DMS53 treated with DMSO at 0.1 percent for 48 hours (cell line): ENCODE results near the gene HABP4.

Experiments used
- DNase-seq: peaks from one replicate; lab custom pipeline; 2025; ENCODE audit not compliant: unreplicated experiment; lab: John Stamatoyannopoulos, UW

HABP4 gene

GRCh38 chr9:96449845-96450612, at the start of gene HABP4:
TSS of gene HABP4 (plus strand) at chr9:96450169. CDS start at chr9:96450280, 111 bp downstream.
- DNase-seq = peak; percentile 80

DNA sequence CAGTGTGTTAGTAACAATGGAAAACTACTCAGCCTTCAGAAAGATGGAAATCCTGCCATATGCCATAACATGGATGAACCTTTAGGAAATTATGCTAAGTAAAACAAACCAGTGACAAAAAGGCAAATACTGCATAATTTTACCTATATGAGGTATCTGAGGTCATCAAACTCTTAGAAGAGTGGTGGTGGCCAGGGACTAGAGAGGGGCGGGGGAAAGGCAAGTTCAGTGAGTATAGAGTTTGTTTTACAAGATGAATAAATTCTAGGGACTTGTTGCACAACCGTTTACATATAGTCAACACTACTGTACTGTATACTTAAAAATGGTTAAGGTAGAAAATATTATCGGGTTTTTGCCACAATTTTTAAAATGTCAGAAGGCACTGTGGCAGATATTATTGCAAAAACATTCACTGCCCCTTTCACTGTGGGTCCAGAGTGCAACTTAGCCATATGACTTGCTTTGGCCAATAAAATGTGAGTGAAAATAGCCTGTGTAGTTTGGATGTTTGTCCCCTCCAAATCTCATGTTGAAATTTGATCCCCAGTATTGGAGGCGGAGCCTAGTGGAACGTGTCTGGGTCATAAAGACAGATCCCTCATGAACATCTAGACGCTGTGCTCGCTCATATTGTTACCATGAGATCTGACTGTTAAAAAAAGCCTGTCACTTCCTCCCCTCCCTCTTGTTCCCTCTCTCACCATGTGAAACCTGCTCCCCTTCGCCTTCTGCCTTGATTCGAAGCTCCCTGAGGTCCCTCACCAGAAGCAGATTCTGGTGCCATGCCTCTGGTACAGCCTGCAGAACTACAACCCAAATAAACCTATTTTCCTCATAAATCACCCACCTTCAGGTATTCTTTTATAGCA, 41.3 kb upstream of the HABP4 start:
- no peak for DNase-seq

GRCh38 chr9:96411129-96411838, 38.7 kb upstream of the HABP4 start:
- no peak for DNase-seq

- DNase-seq = no peak
Observed at GRCh38 chr9:96412174-96412913, 37.6 kb upstream of the HABP4 start.

DNA sequence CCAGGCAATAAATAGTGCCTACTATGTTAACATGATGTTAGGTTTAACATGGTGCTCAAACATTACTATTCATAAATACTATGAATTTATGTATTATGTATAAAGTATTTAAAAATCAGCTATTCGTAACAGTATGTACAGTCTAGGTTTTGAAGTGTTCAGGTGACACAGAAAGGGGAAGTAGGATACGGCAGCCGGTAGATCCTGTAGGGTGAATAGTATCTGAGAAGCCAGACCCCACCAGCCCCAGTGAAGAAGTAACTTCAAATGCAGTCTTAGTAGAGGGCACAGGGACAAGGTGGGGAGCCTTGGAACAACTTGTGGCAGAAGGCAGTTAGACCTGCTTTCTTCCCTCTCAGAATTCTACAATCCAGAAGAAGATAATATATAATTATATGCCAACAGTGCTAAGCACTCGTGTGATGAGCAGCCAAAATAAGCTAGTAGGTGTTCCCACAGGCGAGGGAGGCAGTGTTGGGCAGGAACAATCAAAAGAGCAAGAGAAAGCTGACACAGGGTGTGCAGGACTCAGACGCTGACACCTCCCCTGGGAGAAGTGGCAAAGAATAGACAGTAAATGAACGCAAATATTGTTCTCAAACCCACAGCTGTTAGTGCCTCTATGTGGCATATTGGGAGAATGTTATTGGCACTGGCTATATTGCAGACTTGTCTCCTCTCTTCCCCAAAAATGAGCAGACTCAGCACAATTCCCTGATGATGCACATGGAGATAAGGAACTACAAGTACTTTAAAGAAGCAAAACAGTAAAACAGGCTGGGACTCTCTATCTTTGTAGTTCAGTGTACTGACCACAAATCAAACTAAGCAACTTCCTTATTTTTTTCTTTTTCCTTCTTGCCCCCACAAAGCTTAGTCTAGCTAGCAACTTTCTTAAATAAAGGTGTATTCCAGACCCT, 36.4 kb upstream of the HABP4 start:
- DNase-seq = no peak

DNA sequence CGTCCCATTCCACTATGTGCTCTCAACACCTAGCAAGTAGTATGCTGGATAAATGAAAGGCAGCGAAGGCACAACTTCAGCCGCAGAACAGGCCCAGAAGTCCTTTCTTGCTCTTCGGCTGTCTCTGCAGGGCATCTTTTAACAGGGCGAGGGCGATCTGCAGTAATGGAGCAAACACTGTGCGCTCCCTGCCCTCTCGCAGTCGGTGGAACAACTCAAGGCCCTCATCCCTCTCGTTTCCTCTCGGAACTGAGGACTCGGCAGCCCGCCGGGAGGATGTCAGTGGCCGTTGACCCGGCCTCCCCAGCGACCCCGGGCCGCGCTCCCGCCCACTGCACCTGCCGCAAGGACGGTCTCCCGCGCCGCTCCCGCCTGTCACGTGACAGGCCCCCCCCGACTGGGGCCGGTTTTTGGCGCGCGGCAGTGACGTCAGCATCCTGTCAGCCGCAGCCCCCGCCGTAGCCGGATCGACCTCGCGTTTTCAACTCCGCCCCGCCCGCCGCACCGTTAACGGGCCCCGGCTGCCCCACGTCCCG, 32.9 kb upstream of the HABP4 start:
- DNase-seq = peak; percentile 32

GRCh38 chr9:96417661-96418082, 32.3 kb upstream of the HABP4 start:
- no peak for DNase-seq

GRCh38 chr9:96418083-96418919, 31.7 kb upstream of the HABP4 start, which contains the start of gene ZNF367:
TSS of gene ZNF367 (minus strand) at chr9:96418370. CDS start at chr9:96418032, 338 bp downstream.
- DNase-seq = peak; percentile 87

GRCh38 chr9:96418920-96419690, 30.9 kb upstream of the HABP4 start:
- DNase-seq = peak; percentile 48

DNA sequence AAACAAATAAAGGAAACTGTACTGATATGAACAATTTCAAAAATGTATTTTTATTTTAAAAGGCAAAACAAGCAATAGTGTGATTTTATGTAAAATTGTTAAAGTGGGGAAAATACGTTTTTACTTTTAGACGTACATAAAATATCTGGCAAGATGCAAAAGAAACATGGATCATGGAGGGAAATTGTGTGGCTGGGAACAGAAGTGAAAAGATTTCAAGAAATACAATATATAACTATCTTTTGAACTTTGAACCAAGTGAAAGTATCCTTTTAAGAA, 30.3 kb upstream of the HABP4 start:
- no peak for DNase-seq

DNA sequence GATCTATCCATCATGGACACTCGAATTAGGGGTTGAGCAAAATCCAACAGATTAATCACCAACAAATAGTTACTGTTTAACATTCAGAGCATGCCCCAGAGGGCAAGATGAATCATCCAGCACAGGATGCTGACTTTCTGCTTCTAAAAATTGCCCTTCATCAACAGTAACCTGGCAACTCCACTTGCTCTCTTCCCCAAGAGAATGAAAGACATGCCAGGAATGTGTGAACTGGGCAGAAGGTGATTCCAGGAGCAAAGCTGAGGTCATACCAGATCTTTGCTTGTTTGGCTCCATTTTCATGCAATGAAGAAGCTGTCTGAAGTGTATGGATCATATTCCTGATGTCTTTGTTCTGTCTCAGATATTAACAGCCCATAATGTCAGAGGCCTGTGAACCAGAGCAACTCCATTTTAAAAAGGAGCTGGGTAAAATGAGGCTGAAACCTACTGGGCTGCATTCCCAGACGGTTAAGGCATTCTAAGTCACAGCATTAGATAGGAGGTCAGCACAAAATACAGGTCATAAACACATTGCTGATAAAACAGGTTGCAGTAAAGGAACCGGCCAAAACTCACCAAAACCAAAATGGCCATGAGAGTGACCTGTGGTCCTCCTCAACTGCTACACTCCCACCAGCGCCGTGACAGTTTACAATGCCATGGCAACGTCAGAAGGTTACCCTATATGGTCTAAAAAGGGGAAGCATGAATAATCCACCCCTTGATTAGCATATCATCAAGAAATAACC, 29.3 kb upstream of the HABP4 start:
- DNase-seq = peak; percentile 13

GRCh38 chr9:96423322-96423984, 26.5 kb upstream of the HABP4 start:
- no peak for DNase-seq

- no peak for DNase-seq
Observed at GRCh38 chr9:96423985-96424336, 26.0 kb upstream of the HABP4 start.

DNA sequence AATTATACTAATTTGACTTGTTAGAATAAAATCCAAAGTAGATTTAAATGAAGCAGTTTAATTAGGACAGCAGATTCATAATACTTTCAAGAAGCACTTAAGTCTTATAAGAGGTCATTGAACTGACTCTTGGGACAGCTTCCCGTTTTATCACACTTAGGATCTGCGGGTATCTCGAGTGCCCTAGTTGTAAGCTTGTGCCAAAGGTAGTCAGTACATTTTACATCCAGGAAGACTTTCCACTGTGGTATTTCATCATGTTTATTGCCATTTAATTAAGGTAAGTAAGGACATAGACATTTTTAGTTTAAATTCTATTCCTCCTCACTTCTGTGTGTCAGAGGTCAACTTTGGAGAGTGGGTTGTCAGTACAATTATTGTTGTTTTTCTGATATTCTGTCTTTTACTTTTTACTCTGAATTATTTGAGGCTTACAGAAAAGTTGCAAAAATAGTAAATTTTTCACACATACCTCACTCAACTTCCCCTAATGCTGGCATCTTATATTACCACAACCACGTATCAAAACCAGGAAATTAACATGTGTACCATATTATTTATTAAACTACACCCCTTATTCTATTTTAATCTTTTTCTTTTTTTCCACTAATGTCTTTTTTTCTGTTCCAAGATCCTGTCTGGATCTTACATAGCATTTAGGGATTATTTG, 24.3 kb upstream of the HABP4 start:
- DNase-seq = no peak

- DNase-seq = no peak
Observed at GRCh38 chr9:96429732-96430131, 20.2 kb upstream of the HABP4 start.

- DNase-seq = no peak
Observed at GRCh38 chr9:96430377-96430776, 19.6 kb upstream of the HABP4 start.
